ENCODE data around the gene NKG7. TPM values are rescaled to one million over a fixed set of nuclear protein-coding genes. Genes with fewer than 3 reads are reported as not detected.

The NKG7 gene
- total RNA-seq, 1 donor from 2014 or later = not detected

DNA sequence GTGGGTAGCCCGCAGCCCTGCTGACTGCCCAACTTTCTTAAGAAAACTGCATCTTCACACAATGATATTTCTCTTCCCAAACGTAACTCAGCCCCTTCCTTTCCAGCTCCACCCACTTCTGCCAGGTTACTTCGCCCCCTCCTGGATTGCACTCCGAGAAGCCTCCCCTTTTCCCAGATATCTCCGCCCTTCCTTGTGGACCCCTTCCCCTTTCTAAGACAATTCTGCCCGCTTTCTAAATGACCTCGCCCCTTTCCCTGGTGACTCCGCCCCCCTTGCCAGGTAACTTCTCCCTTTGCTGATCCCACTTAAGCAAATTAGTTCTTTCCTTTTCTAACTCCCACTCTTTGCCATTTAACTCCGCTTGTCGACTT lies 33.2 kb downstream of the NKG7 start:
- H3K27me3 Mint-ChIP-seq = peaks cover 12% of the 10 kb centered on the region
- peak overlapping the region; percentile 96 for H3K27ac Mint-ChIP-seq
- H3K4me3 Mint-ChIP-seq = peak overlapping the region; percentile 98
- H3K36me3 Mint-ChIP-seq = no peaks in the 10 kb centered on the region
- TF ChIP-seq, protein P1, sequence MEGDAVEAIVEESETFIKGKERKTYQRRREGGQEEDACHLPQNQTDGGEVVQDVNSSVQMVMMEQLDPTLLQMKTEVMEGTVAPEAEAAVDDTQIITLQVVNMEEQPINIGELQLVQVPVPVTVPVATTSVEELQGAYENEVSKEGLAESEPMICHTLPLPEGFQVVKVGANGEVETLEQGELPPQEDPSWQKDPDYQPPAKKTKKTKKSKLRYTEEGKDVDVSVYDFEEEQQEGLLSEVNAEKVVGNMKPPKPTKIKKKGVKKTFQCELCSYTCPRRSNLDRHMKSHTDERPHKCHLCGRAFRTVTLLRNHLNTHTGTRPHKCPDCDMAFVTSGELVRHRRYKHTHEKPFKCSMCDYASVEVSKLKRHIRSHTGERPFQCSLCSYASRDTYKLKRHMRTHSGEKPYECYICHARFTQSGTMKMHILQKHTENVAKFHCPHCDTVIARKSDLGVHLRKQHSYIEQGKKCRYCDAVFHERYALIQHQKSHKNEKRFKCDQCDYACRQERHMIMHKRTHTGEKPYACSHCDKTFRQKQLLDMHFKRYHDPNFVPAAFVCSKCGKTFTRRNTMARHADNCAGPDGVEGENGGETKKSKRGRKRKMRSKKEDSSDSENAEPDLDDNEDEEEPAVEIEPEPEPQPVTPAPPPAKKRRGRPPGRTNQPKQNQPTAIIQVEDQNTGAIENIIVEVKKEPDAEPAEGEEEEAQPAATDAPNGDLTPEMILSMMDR (conservative IDR thresholded peaks at IDR 0.05) = no peak
- no peak for DNase-seq (ENCODE audit: extremely low spot score, unreplicated experiment)
- H3K4me1 Mint-ChIP-seq (ENCODE audit: unreplicated experiment) = peaks cover 24% of the 10 kb centered on the region
- H3K9me3 Mint-ChIP-seq = no peaks in the 10 kb centered on the region

DNA sequence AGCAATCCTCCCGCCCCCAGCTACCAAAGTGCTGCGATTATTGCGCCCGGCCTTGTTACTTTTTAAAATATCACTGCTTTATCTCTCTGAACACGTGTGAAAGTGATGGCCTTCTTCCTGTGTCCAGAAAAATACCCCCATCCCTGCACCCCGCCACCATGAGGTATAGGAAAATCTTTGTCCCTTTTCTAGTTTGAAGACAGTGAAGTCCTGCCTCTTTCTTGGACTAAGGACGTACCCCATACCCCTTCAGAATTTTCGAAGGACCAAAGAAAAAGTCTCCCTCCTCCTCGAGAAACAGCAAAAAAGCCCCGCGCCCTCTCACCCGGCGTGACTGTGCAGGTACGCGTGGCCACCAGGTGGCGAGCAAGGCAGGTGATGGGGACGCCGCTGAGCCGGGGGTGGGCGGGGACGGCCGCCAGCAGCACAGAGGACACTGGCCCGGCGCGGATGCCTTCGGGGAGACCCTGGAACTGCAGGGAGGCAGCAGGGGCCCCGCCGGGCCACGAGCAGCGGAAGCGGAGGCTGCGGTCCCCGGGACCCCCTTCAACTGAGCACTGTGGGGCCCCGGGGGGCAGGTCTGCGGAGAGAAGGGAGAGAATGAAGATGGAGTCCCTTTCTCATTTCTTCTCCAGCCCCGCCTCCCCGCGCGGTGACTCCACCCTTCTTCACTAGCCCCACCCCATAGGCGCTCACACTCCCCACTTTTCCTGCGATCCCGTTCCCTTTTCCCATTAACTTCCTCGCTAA lies 33.7 kb downstream of the NKG7 start:
- Mint-ChIP-seq H3K36me3 (no peaks in the 10 kb centered on the region), H3K4me3 (peak overlapping the region; percentile 98), H3K9me3 (no peaks in the 10 kb centered on the region), H3K4me1 (ENCODE audit: unreplicated experiment) (peaks cover 24% of the 10 kb centered on the region), H3K27me3 (peaks cover 12% of the 10 kb centered on the region), H3K27ac (peak overlapping the region; percentile 96)
- peak; percentile 89 for DNase-seq (ENCODE audit: extremely low spot score, unreplicated experiment)
- TF ChIP-seq, protein P1 (conservative IDR thresholded peaks at IDR 0.05) = peak; percentile 97

DNA sequence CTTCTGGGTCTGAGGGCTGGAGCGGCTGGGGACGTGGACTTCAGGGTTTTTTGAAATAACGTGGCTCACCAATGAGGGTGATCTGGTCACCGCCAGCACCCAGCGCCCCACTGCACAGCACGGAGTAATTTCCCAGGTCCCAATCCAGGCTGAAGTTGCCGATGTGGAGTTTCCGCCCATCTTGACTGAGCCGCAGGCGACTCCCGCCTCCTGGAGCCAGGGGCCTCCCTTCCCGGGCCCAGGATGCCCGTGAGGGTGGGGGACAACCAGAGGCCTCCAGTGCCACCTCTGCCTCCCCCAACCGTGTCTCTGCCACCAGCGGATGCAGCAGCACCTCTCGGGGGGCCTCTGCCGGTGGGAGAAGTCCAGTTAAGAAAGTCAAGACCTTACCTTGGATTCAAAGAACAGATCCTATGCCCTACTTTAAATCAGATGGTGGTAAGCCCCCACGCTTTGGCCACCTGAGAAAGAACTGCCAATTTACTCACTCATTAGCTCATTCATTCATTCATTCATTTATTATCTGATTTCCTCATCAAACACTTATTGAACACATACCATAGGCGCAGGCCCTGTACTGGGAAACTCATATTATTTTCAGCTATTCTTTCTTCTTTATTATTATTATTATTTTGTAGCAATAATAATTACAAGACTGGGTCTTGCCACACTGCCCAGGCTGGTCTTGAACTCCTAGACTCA lies 34.4 kb downstream of the NKG7 start:
- DNase-seq (ENCODE audit: extremely low spot score, unreplicated experiment) = no peak
- Mint-ChIP-seq H3K27me3 (peaks cover 11% of the 10 kb centered on the region), H3K9me3 (no peaks in the 10 kb centered on the region), H3K4me3 (peak overlapping the region; percentile 98), H3K36me3 (no peaks in the 10 kb centered on the region), H3K27ac (no peak overlapping the region), H3K4me1 (ENCODE audit: unreplicated experiment) (peaks cover 22% of the 10 kb centered on the region)
- TF ChIP-seq, protein P1 (conservative IDR thresholded peaks at IDR 0.05) = no peak

DNA sequence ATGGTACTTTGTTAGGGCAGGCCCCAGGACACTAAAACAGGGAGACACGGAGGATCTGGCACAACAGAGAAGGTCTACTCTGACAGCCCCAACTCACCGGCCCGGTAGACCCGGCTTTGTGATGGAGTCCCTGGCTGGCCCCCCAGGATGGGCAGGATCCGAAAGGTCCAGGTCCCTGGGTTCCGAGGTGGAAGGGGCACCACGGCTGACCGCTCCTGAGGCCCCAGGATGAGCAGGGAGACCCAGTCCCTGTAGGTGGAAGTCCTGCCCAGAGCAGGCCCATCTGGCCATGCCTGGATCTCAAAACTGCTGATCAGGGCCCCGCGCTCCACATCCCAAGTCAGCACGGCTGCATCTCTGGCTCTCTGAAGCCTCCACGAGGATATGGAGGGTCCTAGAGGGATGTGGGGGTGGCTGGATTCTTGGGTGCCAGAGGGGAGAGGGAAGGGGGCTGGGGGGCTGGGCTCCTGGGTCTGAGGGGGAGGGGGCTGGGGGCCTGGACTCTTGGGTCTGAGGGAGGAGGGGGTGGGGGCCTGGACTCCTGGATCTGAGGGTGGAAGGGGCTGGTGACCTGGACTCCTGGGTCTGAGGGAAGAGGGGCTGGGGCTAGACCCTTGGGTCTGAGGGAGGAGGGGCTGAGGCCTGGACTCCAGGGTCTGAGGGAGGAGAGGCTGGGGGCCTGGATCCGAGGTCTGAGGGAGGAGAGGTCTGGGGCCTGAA lies 35.2 kb downstream of the NKG7 start:
- H3K9me3 Mint-ChIP-seq = no peaks in the 10 kb centered on the region
- no peak for DNase-seq (ENCODE audit: extremely low spot score, unreplicated experiment)
- peaks cover 9% of the 10 kb centered on the region for H3K27me3 Mint-ChIP-seq
- H3K4me3 Mint-ChIP-seq = peak overlapping the region; percentile 20
- TF ChIP-seq, protein P1 (conservative IDR thresholded peaks at IDR 0.05) = no peak
- no peak overlapping the region for H3K27ac Mint-ChIP-seq
- no peaks in the 10 kb centered on the region for H3K36me3 Mint-ChIP-seq
- H3K4me1 Mint-ChIP-seq (ENCODE audit: unreplicated experiment) = peaks cover 15% of the 10 kb centered on the region

DNA sequence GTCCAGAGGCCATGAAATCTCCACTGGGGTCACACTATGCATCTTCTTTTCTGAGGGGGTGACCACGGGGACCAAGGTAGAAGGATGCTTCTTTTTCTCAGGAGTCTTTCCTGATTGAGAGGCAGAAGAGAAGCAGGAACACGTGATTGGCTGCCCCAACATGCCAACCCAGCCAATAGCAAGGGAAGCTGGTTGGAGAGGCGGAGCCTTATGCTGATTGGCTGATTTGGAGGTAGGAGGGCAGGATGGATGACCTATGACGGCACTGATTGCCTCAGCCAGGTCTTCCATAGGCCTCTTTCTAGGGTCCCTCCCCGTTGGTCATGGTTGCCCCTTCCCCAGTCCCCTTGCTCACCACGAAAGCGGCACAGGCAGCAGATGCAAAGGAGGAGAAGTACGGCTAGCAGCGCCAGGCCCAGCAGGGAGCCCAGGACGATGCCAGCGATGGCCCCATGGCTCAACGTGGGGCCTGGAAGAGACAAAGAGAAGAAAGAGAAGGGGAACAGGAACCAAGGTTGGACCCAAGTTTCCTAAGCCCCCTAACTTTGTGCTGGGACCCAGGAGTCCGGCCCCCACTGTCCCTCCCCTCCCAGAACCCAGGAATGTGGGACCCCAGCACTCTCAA lies 38.5 kb downstream of the NKG7 start:
- Mint-ChIP-seq H3K27ac (no peak overlapping the region), H3K4me1 (ENCODE audit: unreplicated experiment) (peaks cover 4% of the 10 kb centered on the region), H3K27me3 (peaks cover 3% of the 10 kb centered on the region), H3K9me3 (no peaks in the 10 kb centered on the region), H3K36me3 (peaks cover 15% of the 10 kb centered on the region), H3K4me3 (no peak overlapping the region)
- TF ChIP-seq, protein P1 (conservative IDR thresholded peaks at IDR 0.05) = no peak
- DNase-seq (ENCODE audit: extremely low spot score, unreplicated experiment) = no peak

All from type B pancreatic cell (in vitro differentiated cells).